ENCODE measurements around the gene NUP133. TPM values are rescaled to one million over a fixed set of nuclear protein-coding genes. Genes with fewer than 3 reads are reported as not detected.

The NUP133 gene
- total and polyA plus RNA-seq, 4 donors: 5.7 to 22.7 (median 10.4) TPM

DNA sequence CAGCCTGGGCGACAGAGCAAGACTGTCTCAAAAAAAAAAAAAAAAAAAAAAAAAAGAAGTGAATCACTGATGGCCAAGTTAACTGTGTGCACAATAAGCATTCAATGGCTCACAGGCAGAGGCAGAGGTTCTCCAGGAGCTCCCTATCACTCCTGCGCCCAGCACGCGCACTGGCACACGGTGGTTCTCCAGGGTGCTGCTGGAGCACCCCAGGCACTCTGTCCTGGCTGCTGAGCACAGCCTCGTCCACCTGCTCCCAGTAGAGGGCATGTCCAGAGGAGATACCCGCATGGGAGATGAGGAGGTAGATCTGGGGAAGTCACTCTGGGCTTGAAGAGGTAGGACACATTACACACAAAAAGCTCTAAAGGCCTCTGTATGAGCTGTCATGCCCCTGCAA is 21.5 kb upstream of the NUP133 start:
- peaks cover 17 to 55% (median 30%) of the 10 kb centered on the region in 4 donors for H3K36me3 ChIP-seq (ENCODE audit: control insufficient read depth in 4 of 4, insufficient read depth in 3 of 4, low read depth in 1 of 4, low read length in 3 of 4)
- no peak for DNase-seq (ENCODE audit: low spot score)

GRCh38 chr1:229526695-229527094 is 18.6 kb upstream of the NUP133 start:
- no peak overlapping the region for H3K9ac ChIP-seq (ENCODE audit: low read depth in 1 of 2, low read length in 2 of 2)
- no peaks in the 10 kb centered on the region for H3K4me1 ChIP-seq (ENCODE audit: control insufficient read depth in 4 of 4, insufficient read depth in 4 of 4, low read length in 3 of 4)
- H3K4me3 ChIP-seq (ENCODE audit: low read depth in 1 of 3, low read length in 3 of 3): no peak overlapping the region
- H3K9me3 ChIP-seq (ENCODE audit: control insufficient read depth in 4 of 4, low read length in 3 of 4): no peaks in the 10 kb centered on the region
- no peak for TF ChIP-seq RXRA (IDR thresholded peaks at IDR 0.05)
- no peak for TF ChIP-seq TAF1 (conservative IDR thresholded peaks at IDR 0.05)
- TF ChIP-seq NR2F2 (IDR thresholded peaks at IDR 0.05): no peak
- TF ChIP-seq FOXA2 (IDR thresholded peaks at IDR 0.05): no peak
- TF ChIP-seq JUND (IDR thresholded peaks at IDR 0.05): no peak
- TF ChIP-seq, protein P1, sequence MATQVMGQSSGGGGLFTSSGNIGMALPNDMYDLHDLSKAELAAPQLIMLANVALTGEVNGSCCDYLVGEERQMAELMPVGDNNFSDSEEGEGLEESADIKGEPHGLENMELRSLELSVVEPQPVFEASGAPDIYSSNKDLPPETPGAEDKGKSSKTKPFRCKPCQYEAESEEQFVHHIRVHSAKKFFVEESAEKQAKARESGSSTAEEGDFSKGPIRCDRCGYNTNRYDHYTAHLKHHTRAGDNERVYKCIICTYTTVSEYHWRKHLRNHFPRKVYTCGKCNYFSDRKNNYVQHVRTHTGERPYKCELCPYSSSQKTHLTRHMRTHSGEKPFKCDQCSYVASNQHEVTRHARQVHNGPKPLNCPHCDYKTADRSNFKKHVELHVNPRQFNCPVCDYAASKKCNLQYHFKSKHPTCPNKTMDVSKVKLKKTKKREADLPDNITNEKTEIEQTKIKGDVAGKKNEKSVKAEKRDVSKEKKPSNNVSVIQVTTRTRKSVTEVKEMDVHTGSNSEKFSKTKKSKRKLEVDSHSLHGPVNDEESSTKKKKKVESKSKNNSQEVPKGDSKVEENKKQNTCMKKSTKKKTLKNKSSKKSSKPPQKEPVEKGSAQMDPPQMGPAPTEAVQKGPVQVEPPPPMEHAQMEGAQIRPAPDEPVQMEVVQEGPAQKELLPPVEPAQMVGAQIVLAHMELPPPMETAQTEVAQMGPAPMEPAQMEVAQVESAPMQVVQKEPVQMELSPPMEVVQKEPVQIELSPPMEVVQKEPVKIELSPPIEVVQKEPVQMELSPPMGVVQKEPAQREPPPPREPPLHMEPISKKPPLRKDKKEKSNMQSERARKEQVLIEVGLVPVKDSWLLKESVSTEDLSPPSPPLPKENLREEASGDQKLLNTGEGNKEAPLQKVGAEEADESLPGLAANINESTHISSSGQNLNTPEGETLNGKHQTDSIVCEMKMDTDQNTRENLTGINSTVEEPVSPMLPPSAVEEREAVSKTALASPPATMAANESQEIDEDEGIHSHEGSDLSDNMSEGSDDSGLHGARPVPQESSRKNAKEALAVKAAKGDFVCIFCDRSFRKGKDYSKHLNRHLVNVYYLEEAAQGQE (IDR thresholded peaks at IDR 0.05): no peak
- no peak for TF ChIP-seq ZBTB33 (IDR thresholded peaks at IDR 0.05)
- no peak for TF ChIP-seq CTCF (IDR thresholded peaks at IDR 0.05; ENCODE audit: low read depth, low read length, missing input control)
- TF ChIP-seq FOXA1 (IDR thresholded peaks at IDR 0.05): no peak
- TF ChIP-seq YY1 (IDR thresholded peaks at IDR 0.05): no peak
- no peak for TF ChIP-seq EGR1 (IDR thresholded peaks at IDR 0.05; ENCODE audit: low read depth in 2 of 2)
- no peak for TF ChIP-seq HNF4A (conservative IDR thresholded peaks at IDR 0.05)
- TF ChIP-seq HNF4G (IDR thresholded peaks at IDR 0.05): no peak
- TF ChIP-seq SP1 (IDR thresholded peaks at IDR 0.05): no peak
- TF ChIP-seq RAD21 (IDR thresholded peaks at IDR 0.05): no peak
- TF ChIP-seq MAX (IDR thresholded peaks at IDR 0.05): no peak
- TF ChIP-seq GABPA (IDR thresholded peaks at IDR 0.05 in 1 of 2, conservative IDR thresholded peaks at IDR 0.05 in 1 of 2): no peak
- TF ChIP-seq, protein P2, sequence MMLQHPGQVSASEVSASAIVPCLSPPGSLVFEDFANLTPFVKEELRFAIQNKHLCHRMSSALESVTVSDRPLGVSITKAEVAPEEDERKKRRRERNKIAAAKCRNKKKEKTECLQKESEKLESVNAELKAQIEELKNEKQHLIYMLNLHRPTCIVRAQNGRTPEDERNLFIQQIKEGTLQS (IDR thresholded peaks at IDR 0.05): no peak
- no peak for DNase-seq (ENCODE audit: low spot score)
- H3K27ac ChIP-seq (ENCODE audit: low read depth in 1 of 2, low read length in 2 of 2): no peak overlapping the region
- H3K27me3 ChIP-seq (ENCODE audit: control insufficient read depth in 4 of 4, insufficient read depth in 4 of 4, low read length in 3 of 4): no peaks in the 10 kb centered on the region
- WGBS: 99% methylated on average over 1 of the region's 1 CpG
- peaks cover 18 to 63% (median 33%) of the 10 kb centered on the region in 4 donors for H3K36me3 ChIP-seq (ENCODE audit: control insufficient read depth in 4 of 4, insufficient read depth in 3 of 4, low read depth in 1 of 4, low read length in 3 of 4)

More for the DNA sequence above, 21.5 kb upstream of the NUP133 start:
- WGBS: 93% methylated on average over 7 of the region's 7 CpGs
- no peak for TF ChIP-seq EGR1 (IDR thresholded peaks at IDR 0.05; ENCODE audit: low read depth in 2 of 2)
- TF ChIP-seq GABPA (IDR thresholded peaks at IDR 0.05 in 1 of 2, conservative IDR thresholded peaks at IDR 0.05 in 1 of 2): no peak
- no peak for TF ChIP-seq YY1 (IDR thresholded peaks at IDR 0.05)
- TF ChIP-seq RAD21 (IDR thresholded peaks at IDR 0.05): no peak
- TF ChIP-seq CTCF (IDR thresholded peaks at IDR 0.05; ENCODE audit: low read depth, low read length, missing input control): no peak
- H3K9me3 ChIP-seq (ENCODE audit: control insufficient read depth in 4 of 4, low read length in 3 of 4): no peaks in the 10 kb centered on the region
- no peaks in the 10 kb centered on the region for H3K27me3 ChIP-seq (ENCODE audit: control insufficient read depth in 4 of 4, insufficient read depth in 4 of 4, low read length in 3 of 4)
- H3K4me1 ChIP-seq (ENCODE audit: control insufficient read depth in 4 of 4, insufficient read depth in 4 of 4, low read length in 3 of 4): no peaks in the 10 kb centered on the region
- no peak overlapping the region for H3K9ac ChIP-seq (ENCODE audit: low read depth in 1 of 2, low read length in 2 of 2)
- H3K4me3 ChIP-seq (ENCODE audit: low read depth in 1 of 3, low read length in 3 of 3): no peak overlapping the region
- H3K27ac ChIP-seq (ENCODE audit: low read depth in 1 of 2, low read length in 2 of 2): no peak overlapping the region

Data from liver (tissue), 9 donors.